GM21529 (cell line): ENCODE results near the gene TTC29.
"Not testable (repeated sequence)": the region's sequence is repeated elsewhere in the genome, so short reads cannot be mapped to it uniquely, and the experiment has no call there.

Experiments
- ATAC-seq: cut with Tn5 transposase; IDR thresholded peaks from one replicate; pipeline ENCODE4 v1.9.1; 2021; ENCODE audit not compliant: unreplicated experiment

Gene TTC29

GRCh38 chr4:146857298-146857697 is 88.4 kb downstream of the TTC29 start:
- ATAC-seq = no peak

GRCh38 chr4:146855761-146856160 is 89.9 kb downstream of the TTC29 start:
- ATAC-seq = no peak

- ATAC-seq = no peak
Measured at GRCh38 chr4:146852360-146852759, 93.3 kb downstream of the TTC29 start.

GRCh38 chr4:146847345-146847744 is 98.3 kb downstream of the TTC29 start:
- ATAC-seq = no peak

- ATAC-seq = no peak
Measured at GRCh38 chr4:146846882-146847281, 98.8 kb downstream of the TTC29 start.

- no peak for ATAC-seq
Measured at GRCh38 chr4:146844761-146845160, 100.9 kb downstream of the TTC29 start.

GRCh38 chr4:146842876-146843275 is 102.8 kb downstream of the TTC29 start:
- no peak for ATAC-seq

- ATAC-seq = no peak
Measured at GRCh38 chr4:146840731-146841130, 104.9 kb downstream of the TTC29 start.

- no peak for ATAC-seq
Measured at GRCh38 chr4:146835096-146835495, 110.6 kb downstream of the TTC29 start.

GRCh38 chr4:146834263-146835034 is 111.2 kb downstream of the TTC29 start:
- no peak for ATAC-seq

GRCh38 chr4:146833530-146833929 is 112.1 kb downstream of the TTC29 start:
- no peak for ATAC-seq

GRCh38 chr4:146822980-146823379 is 122.7 kb downstream of the TTC29 start:
- ATAC-seq = not testable (repeated sequence)

- no peak for ATAC-seq
Measured at GRCh38 chr4:146814750-146815149, 130.9 kb downstream of the TTC29 start.

- ATAC-seq = no peak
Measured at GRCh38 chr4:146795711-146796110, 150.0 kb downstream of the TTC29 start.

GRCh38 chr4:146793727-146794126 is 151.9 kb downstream of the TTC29 start:
- no peak for ATAC-seq

- no peak for ATAC-seq
Measured at GRCh38 chr4:146791439-146791838, 154.2 kb downstream of the TTC29 start.

- ATAC-seq = no peak
Measured at GRCh38 chr4:146790515-146790914, 155.1 kb downstream of the TTC29 start.

GRCh38 chr4:146787731-146788130 is 157.9 kb downstream of the TTC29 start:
- no peak for ATAC-seq

- no peak for ATAC-seq
Measured at GRCh38 chr4:146776691-146777090, 169.0 kb downstream of the TTC29 start.

- ATAC-seq = no peak
Measured at GRCh38 chr4:146763560-146763959, 182.1 kb downstream of the TTC29 start.

- no peak for ATAC-seq
Measured at GRCh38 chr4:146762016-146762415, 183.6 kb downstream of the TTC29 start.

GRCh38 chr4:146742416-146742815 is 203.2 kb downstream of the TTC29 start:
- no peak for ATAC-seq

- no peak for ATAC-seq
Measured at GRCh38 chr4:146739182-146739581, 206.5 kb downstream of the TTC29 start.
